ENCODE data around the gene ZBP1. TPM values are rescaled to one million over a fixed set of nuclear protein-coding genes. Genes with fewer than 3 reads are reported as not detected.

Gene ZBP1
- total RNA-seq, 1 experiment from 2014 or later: not detected

- Histone ChIP-seq H3K9me3 (ENCODE audit: control insufficient read depth in 1 of 2, insufficient read depth in 1 of 2, low read depth in 1 of 2, low read length in 2 of 2) (no peaks in the 10 kb centered on the region), H4K20me1 (ENCODE audit: insufficient read depth) (no peaks in the 10 kb centered on the region), H3K27me3 (ENCODE audit: insufficient read depth, low read length) (no peaks in the 10 kb centered on the region), H3K4me3 (replicated peaks in 1 of 2; ENCODE audit: low read depth in 1 of 2, low read length in 2 of 2) (no peak overlapping the region), H3K4me1 (ENCODE audit: control insufficient read depth in 1 of 2, insufficient read depth in 2 of 2, low read length in 2 of 2) (peaks cover 0 to 7% of the 10 kb centered on the region in 2 experiments; a peak in 1 of 4 replicates), H3K4me2 (ENCODE audit: low read length) (no peak overlapping the region), H3K9me2 (ENCODE audit: insufficient read depth) (no peaks in the 10 kb centered on the region), H3K9ac (ENCODE audit: low read length) (no peak overlapping the region), H3K27ac (ENCODE audit: low read depth, low read length) (no peak overlapping the region), H3K79me2 (ENCODE audit: insufficient read depth, low read length) (no peaks in the 10 kb centered on the region), H2AFZ (ENCODE audit: low read depth, low read length, poor library complexity, severe bottlenecking) (no peak overlapping the region), H3K36me3 (ENCODE audit: control insufficient read depth in 1 of 2, insufficient read depth in 2 of 2, low read length in 2 of 2) (no peaks in the 10 kb centered on the region)
- ATAC-seq (no peak), DNase-seq (ENCODE audit: low read depth, low spot score) (no peak)
- RAD21 ChIA-PET (ENCODE audit: low non-redundant PET in 1 of 2, low total read pairs in 2 of 2, uncharacterized antibody in 2 of 2, unreplicated experiment in 2 of 2): no interaction called here
- intact Hi-C loops (cut with micrococcal nuclease): loop anchor here (10.0 kb wide), 3 partner anchors 214 to 1856 kb away; no protein-coding TSS in a partner anchor
- POLR2A ChIA-PET: no interaction called here
- CTCF ChIA-PET: interaction anchor here (0.7 to 1.4 kb wide), 4 partner anchors 9 to 609 kb away, joined by 3 to 5 read pairs (median 4); no protein-coding TSS in a partner anchor
- TF ChIP-seq EZH2phosphoT487 (IDR thresholded peaks at IDR 0.05; ENCODE audit: borderline replicate concordance): no peak
- TF ChIP-seq ZBTB33 (IDR thresholded peaks at IDR 0.05; ENCODE audit: extremely low read depth, insufficient replicate concordance, low read length): no peak
- no TSS peak for BruUV-seq (replicated peaks)
These were observed 21.7 kb downstream of the ZBP1 start for GRCh38 chr20:57598491-57598890.

GRCh38 chr20:57598060-57598459 lies 22.2 kb downstream of the ZBP1 start:
- intact Hi-C loops (cut with micrococcal nuclease): loop anchor here (10.0 kb wide), 3 partner anchors 213 to 1857 kb away; no protein-coding TSS in a partner anchor
- H3K4me3 ChIP-seq (replicated peaks in 1 of 2; ENCODE audit: low read depth in 1 of 2, low read length in 2 of 2): no peak overlapping the region
- ChIA-PET CTCF (interaction anchor here (1.1 to 1.4 kb wide), 2 partner anchors 10 to 84 kb away, joined by 4 to 5 read pairs; no protein-coding TSS in a partner anchor), POLR2A (no interaction called here), RAD21 (ENCODE audit: low non-redundant PET in 1 of 2, low total read pairs in 2 of 2, uncharacterized antibody in 2 of 2, unreplicated experiment in 2 of 2) (no interaction called here)
- H4K20me1 ChIP-seq (ENCODE audit: insufficient read depth): no peaks in the 10 kb centered on the region
- H3K36me3 ChIP-seq (ENCODE audit: control insufficient read depth in 1 of 2, insufficient read depth in 2 of 2, low read length in 2 of 2): no peaks in the 10 kb centered on the region
- no peak overlapping the region for H3K4me2 ChIP-seq (ENCODE audit: low read length)
- no peak overlapping the region for H3K27ac ChIP-seq (ENCODE audit: low read depth, low read length)
- H3K9me3 ChIP-seq (ENCODE audit: control insufficient read depth in 1 of 2, insufficient read depth in 1 of 2, low read depth in 1 of 2, low read length in 2 of 2): no peaks in the 10 kb centered on the region
- H3K27me3 ChIP-seq (ENCODE audit: insufficient read depth, low read length): no peaks in the 10 kb centered on the region
- no peak for DNase-seq (ENCODE audit: low read depth, low spot score)
- no peaks in the 10 kb centered on the region for H3K79me2 ChIP-seq (ENCODE audit: insufficient read depth, low read length)
- H3K4me1 ChIP-seq (ENCODE audit: control insufficient read depth in 1 of 2, insufficient read depth in 2 of 2, low read length in 2 of 2): peaks cover 0 to 7% of the 10 kb centered on the region in 2 experiments; a peak in 1 of 4 replicates
- no peak overlapping the region for H3K9ac ChIP-seq (ENCODE audit: low read length)
- TF ChIP-seq CTCF (IDR thresholded peaks at IDR 0.05 in 2 of 3, conservative IDR thresholded peaks at IDR 0.05 in 1 of 3; ENCODE audit: borderline replicate concordance in 1 of 3, insufficient read depth in 1 of 3, low read depth in 2 of 3, low read length in 2 of 3) (no peak), ZFX (IDR thresholded peaks at IDR 0.05) (no peak), ZNF274 (IDR thresholded peaks at IDR 0.05; ENCODE audit: low read depth, low read length) (no peak), POLR2A (IDR thresholded peaks at IDR 0.05; ENCODE audit: borderline replicate concordance, extremely low read depth, insufficient read depth, insufficient read length) (no peak), SIN3A (IDR thresholded peaks at IDR 0.05; ENCODE audit: low read depth) (no peak), TCF7L2 (IDR thresholded peaks at IDR 0.05; ENCODE audit: borderline replicate concordance, extremely low read depth, insufficient read depth, insufficient read length) (no peak)
- no peak overlapping the region for H2AFZ ChIP-seq (ENCODE audit: low read depth, low read length, poor library complexity, severe bottlenecking)
- no peak for ATAC-seq
- no peaks in the 10 kb centered on the region for H3K9me2 ChIP-seq (ENCODE audit: insufficient read depth)
- BruUV-seq (replicated peaks): no TSS peak

Data from HCT116 (cell line).